Measurements from ENCODE around the gene PDHX. TPM values are rescaled to one million over a fixed set of nuclear protein-coding genes. Genes with fewer than 3 reads are reported as not detected.

Gene PDHX
- total RNA-seq, 1 donor from 2014 or later: 31.8 TPM

- Mint-ChIP-seq H3K4me3 (ENCODE audit: unreplicated experiment) (no peak overlapping the region), H3K36me3 (ENCODE audit: low read depth, unreplicated experiment) (peaks cover 8% of the 10 kb centered on the region), H3K27me3 (ENCODE audit: unreplicated experiment) (no peaks in the 10 kb centered on the region), H3K9me3 (ENCODE audit: unreplicated experiment) (no peaks in the 10 kb centered on the region), H3K4me1 (ENCODE audit: unreplicated experiment) (no peaks in the 10 kb centered on the region), H3K27ac (ENCODE audit: unreplicated experiment) (no peak overlapping the region)
- DNase-seq (ENCODE audit: low spot score): no peak
- no peak for TF ChIP-seq CTCF (IDR thresholded peaks at IDR 0.05; ENCODE audit: unreplicated experiment)
Measured at GRCh38 chr11:34987617-34988016, 71.2 kb downstream of the PDHX start.

- DNase-seq (ENCODE audit: low spot score): no peak
- Mint-ChIP-seq H3K4me1 (ENCODE audit: unreplicated experiment) (no peaks in the 10 kb centered on the region), H3K36me3 (ENCODE audit: low read depth, unreplicated experiment) (peaks cover 8% of the 10 kb centered on the region), H3K27me3 (ENCODE audit: unreplicated experiment) (no peaks in the 10 kb centered on the region), H3K27ac (ENCODE audit: unreplicated experiment) (no peak overlapping the region), H3K4me3 (ENCODE audit: unreplicated experiment) (no peak overlapping the region), H3K9me3 (ENCODE audit: unreplicated experiment) (no peaks in the 10 kb centered on the region)
- TF ChIP-seq CTCF (IDR thresholded peaks at IDR 0.05; ENCODE audit: unreplicated experiment): no peak
Measured at GRCh38 chr11:34988294-34989255, 72.2 kb downstream of the PDHX start.

GRCh38 chr11:34990916-34991315 lies 74.5 kb downstream of the PDHX start:
- Mint-ChIP-seq H3K27me3 (ENCODE audit: unreplicated experiment) (no peaks in the 10 kb centered on the region), H3K9me3 (ENCODE audit: unreplicated experiment) (no peaks in the 10 kb centered on the region), H3K36me3 (ENCODE audit: low read depth, unreplicated experiment) (no peaks in the 10 kb centered on the region), H3K27ac (ENCODE audit: unreplicated experiment) (no peak overlapping the region), H3K4me3 (ENCODE audit: unreplicated experiment) (no peak overlapping the region), H3K4me1 (ENCODE audit: unreplicated experiment) (no peaks in the 10 kb centered on the region)
- no peak for DNase-seq (ENCODE audit: low spot score)
- TF ChIP-seq CTCF (IDR thresholded peaks at IDR 0.05; ENCODE audit: unreplicated experiment): no peak

- no peak for DNase-seq (ENCODE audit: low spot score)
- H3K4me1 Mint-ChIP-seq (ENCODE audit: unreplicated experiment): peaks cover 2% of the 10 kb centered on the region
- H3K9me3 Mint-ChIP-seq (ENCODE audit: unreplicated experiment): no peaks in the 10 kb centered on the region
- no peaks in the 10 kb centered on the region for H3K27me3 Mint-ChIP-seq (ENCODE audit: unreplicated experiment)
- no peak overlapping the region for H3K27ac Mint-ChIP-seq (ENCODE audit: unreplicated experiment)
- no peaks in the 10 kb centered on the region for H3K36me3 Mint-ChIP-seq (ENCODE audit: low read depth, unreplicated experiment)
- H3K4me3 Mint-ChIP-seq (ENCODE audit: unreplicated experiment): no peak overlapping the region
- no peak for TF ChIP-seq CTCF (IDR thresholded peaks at IDR 0.05; ENCODE audit: unreplicated experiment)
Measured at GRCh38 chr11:34994854-34995253, 78.4 kb downstream of the PDHX start.

GRCh38 chr11:34996958-34997357 lies 80.5 kb downstream of the PDHX start:
- Mint-ChIP-seq H3K9me3 (ENCODE audit: unreplicated experiment) (no peaks in the 10 kb centered on the region), H3K36me3 (ENCODE audit: low read depth, unreplicated experiment) (no peaks in the 10 kb centered on the region), H3K4me3 (ENCODE audit: unreplicated experiment) (no peak overlapping the region), H3K27ac (ENCODE audit: unreplicated experiment) (no peak overlapping the region), H3K27me3 (ENCODE audit: unreplicated experiment) (no peaks in the 10 kb centered on the region), H3K4me1 (ENCODE audit: unreplicated experiment) (peaks cover 2% of the 10 kb centered on the region)
- TF ChIP-seq CTCF (IDR thresholded peaks at IDR 0.05; ENCODE audit: unreplicated experiment): no peak
- no peak for DNase-seq (ENCODE audit: low spot score)
